ENCODE measurements around the gene PIWIL4. TPM values are rescaled to one million over a fixed set of nuclear protein-coding genes. Genes with fewer than 3 reads are reported as not detected.

The PIWIL4 gene
- total RNA-seq, 2 experiments from 2014 or later: 0.12 to 0.19 TPM

GRCh38 chr11:94664346-94664745 is 97.2 kb downstream of the PIWIL4 start:
- no peak for DNase-seq
- Mint-ChIP-seq H3K27me3 (ENCODE audit: low read depth) (peaks cover 6% of the 10 kb centered on the region), H3K9me3 (no peaks in the 10 kb centered on the region), H3K4me3 (no peak overlapping the region), H3K36me3 (ENCODE audit: low read depth) (no peaks in the 10 kb centered on the region), H3K27ac (no peak overlapping the region), H3K4me1 (ENCODE audit: low read depth) (peaks cover 3% of the 10 kb centered on the region)
- CTCF ChIA-PET: no interaction called here
- intact Hi-C loops (cut with micrococcal nuclease): no loop called here

DNA sequence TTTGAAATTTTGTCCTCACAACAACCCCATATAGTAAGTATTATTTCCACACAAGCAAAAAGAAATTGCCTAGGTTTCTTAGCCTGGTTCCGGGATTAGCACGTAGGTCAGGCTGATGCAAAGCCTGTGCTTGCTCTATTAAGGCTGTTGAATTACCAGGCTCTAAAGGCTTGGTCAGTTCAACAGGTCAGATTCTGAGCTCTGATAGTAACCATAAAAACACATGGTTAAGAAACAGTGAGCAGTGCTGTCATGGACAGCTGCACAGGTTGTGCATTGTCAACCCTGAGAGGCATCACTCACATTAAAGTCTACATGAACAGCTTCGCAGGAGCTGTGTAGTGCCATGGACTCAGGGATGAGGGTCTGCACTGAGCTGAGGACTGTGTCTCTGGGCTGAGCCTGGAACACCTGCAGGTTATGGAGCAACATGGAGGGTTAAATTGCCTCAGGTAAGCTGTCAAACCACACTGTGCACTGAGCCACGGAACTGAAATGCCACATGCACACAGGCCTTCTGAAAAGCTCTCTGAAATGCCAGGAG is 98.0 kb downstream of the PIWIL4 start:
- no peak overlapping the region for H3K4me3 Mint-ChIP-seq
- intact Hi-C loops (cut with micrococcal nuclease): no loop called here
- H3K36me3 Mint-ChIP-seq (ENCODE audit: low read depth): no peaks in the 10 kb centered on the region
- H3K9me3 Mint-ChIP-seq: no peaks in the 10 kb centered on the region
- DNase-seq: no peak
- peaks cover 3% of the 10 kb centered on the region for H3K4me1 Mint-ChIP-seq (ENCODE audit: low read depth)
- H3K27me3 Mint-ChIP-seq (ENCODE audit: low read depth): peaks cover 6% of the 10 kb centered on the region
- CTCF ChIA-PET: interaction anchor here (0.6 kb wide), 1 partner anchor 767 kb away, joined by 3 read pairs; no protein-coding TSS in a partner anchor
- H3K27ac Mint-ChIP-seq: no peak overlapping the region

DNA sequence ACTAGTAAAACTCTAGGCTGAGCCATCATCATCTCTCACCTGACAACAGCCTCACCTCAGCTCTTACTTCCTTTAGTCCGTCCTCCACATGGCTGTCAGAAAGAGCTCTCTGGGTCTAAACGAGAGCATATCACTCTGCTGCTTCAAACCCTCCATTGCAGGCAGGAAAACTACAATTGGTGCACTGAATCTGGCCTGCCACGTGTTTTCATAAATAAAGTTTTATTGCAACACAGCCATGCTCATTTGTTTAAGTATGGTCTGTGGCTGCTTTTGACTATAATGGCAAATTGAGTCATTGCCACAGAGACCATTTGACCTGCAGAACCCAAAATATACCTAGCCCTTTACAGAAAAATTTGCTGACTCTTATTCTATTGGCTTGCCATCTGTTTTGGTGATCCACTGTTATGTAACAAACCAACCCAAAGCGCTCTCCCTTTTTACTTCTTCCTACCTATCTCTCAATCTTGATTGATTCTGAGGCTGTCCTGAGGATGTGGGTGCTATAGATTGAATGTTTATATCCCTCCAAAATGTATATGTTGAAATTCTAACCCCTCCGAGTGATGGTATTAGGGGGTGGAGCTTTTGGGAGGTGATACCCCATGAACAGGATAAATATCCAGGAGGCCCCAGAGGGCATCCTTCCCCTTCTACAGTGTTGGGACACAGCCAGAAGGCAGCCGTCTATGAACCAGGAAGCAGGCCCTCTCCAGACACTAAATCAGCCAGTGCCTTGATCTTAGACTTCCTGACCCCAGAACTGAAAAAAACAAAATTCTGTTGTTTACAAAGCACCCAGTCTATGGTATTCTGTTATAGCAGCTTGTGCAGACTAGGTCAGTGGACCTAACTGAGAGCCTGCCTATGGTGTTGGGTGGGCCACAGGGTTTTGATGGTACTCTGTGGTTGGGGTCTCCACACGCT is 99.9 kb downstream of the PIWIL4 start:
- CTCF ChIA-PET: no interaction called here
- intact Hi-C loops (cut with micrococcal nuclease): no loop called here
- no peak overlapping the region for H3K4me3 Mint-ChIP-seq

GRCh38 chr11:94668212-94668793 is 101.1 kb downstream of the PIWIL4 start:
- no peaks in the 10 kb centered on the region for H3K9me3 Mint-ChIP-seq
- no peak for DNase-seq
- no peak overlapping the region for H3K27ac Mint-ChIP-seq
- H3K4me1 Mint-ChIP-seq (ENCODE audit: low read depth): no peaks in the 10 kb centered on the region
- no peaks in the 10 kb centered on the region for H3K27me3 Mint-ChIP-seq (ENCODE audit: low read depth)
- H3K4me3 Mint-ChIP-seq: no peak overlapping the region
- intact Hi-C loops (cut with micrococcal nuclease): no loop called here
- CTCF ChIA-PET: no interaction called here
- no peaks in the 10 kb centered on the region for H3K36me3 Mint-ChIP-seq (ENCODE audit: low read depth)

More for the DNA sequence above, 99.9 kb downstream of the PIWIL4 start:
- Mint-ChIP-seq H3K27ac (no peak overlapping the region), H3K36me3 (ENCODE audit: low read depth) (no peaks in the 10 kb centered on the region), H3K4me1 (ENCODE audit: low read depth) (no peaks in the 10 kb centered on the region), H3K27me3 (ENCODE audit: low read depth) (no peaks in the 10 kb centered on the region), H3K9me3 (no peaks in the 10 kb centered on the region)
- DNase-seq: no peak

DNA sequence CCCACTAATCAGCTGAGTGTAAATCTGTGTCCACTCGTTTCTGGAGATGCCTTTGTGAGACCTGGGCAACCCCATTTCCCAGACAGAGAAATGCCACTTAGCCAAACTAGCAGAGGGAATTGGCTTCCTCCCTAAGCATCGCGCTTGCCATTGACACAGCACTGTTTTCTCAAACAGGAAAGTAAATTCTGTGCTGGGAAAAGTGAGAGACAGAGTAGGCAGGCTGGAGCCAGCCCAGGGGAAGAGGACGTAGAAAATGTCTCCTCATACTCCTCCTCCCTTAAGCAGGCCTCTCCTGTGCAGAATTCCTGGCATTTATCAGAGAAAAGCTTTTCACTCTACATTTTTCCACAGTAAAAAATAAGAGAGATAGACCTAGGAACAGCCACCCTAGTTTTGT is 101.9 kb downstream of the PIWIL4 start:
- CTCF ChIA-PET: no interaction called here
- no peaks in the 10 kb centered on the region for H3K9me3 Mint-ChIP-seq

More for the DNA sequence above, 101.9 kb downstream of the PIWIL4 start:
- DNase-seq: no peak
- Mint-ChIP-seq H3K4me1 (ENCODE audit: low read depth) (no peaks in the 10 kb centered on the region), H3K36me3 (ENCODE audit: low read depth) (no peaks in the 10 kb centered on the region), H3K27ac (no peak overlapping the region), H3K4me3 (no peak overlapping the region), H3K27me3 (ENCODE audit: low read depth) (no peaks in the 10 kb centered on the region)
- intact Hi-C loops (cut with micrococcal nuclease): no loop called here

Other genes with a start within 250 kb of the PIWIL4 start
- gene GPR83, start 165.9 kb upstream of the PIWIL4 start, total RNA-seq: not detected
- gene MRE11, start 73.5 kb upstream of the PIWIL4 start, total RNA-seq: 10 to 100 TPM; 33.1 to 37.3 TPM
- 10 to 100 TPM; 16.3 to 19.1 TPM for gene ANKRD49, start 73.4 kb upstream of the PIWIL4 start, total RNA-seq
- gene C11orf97, start 54.9 kb upstream of the PIWIL4 start, total RNA-seq: not detected
- 1 to 10 TPM; 2.8 to 2.9 TPM for gene FUT4, start 23.4 kb upstream of the PIWIL4 start, total RNA-seq
- gene AMOTL1, start 201.0 kb downstream of the PIWIL4 start, total RNA-seq: 1 to 10 TPM in 1 of 2 experiments, under 1 TPM in 1; 0.43 to 1.0 TPM

Data from activated naive CD4-positive, alpha-beta T cell treated with anti-CD3 and anti-CD28 coated beads for 36 hours (primary cell).